ENCODE data around the gene BRWD1. TPM values are rescaled to one million over a fixed set of nuclear protein-coding genes. Genes with fewer than 3 reads are reported as not detected.

BRWD1 gene
- total and polyA plus RNA-seq, 2 of the 8 experiments (the other 6 are each of a cell fraction or from before 2014, with no cell fraction given) = 9.3 to 45.2 TPM

- no peak for TF ChIP-seq CHD7 (IDR thresholded peaks at IDR 0.05; ENCODE audit: insufficient replicate concordance, low read length)
- no peak for TF ChIP-seq E2F6 (IDR thresholded peaks at IDR 0.05)
- no peak for TF ChIP-seq RNF2 (IDR thresholded peaks at IDR 0.05; ENCODE audit: borderline replicate concordance, low read depth, low read length, missing control alignments, poor library complexity, severe bottlenecking)
Measured at GRCh38 chr21:39176271-39176709, 137.1 kb downstream of the BRWD1 start (continued).

Data from H1 (cell line).